HL-60/S4 treated with phorbol 12-myristate 13-acetate at 8.2 ng/mL for 4 days and 3 days (cell line): ENCODE results near the gene NTM.

ENCODE experiments used
- in situ Hi-C: fragments of 300-500 bp; cut with MboI; formaldehyde crosslinking; loops from 2 replicates; pipeline ENCODE4 v1.15.0; 2022; ENCODE audit warnings: low sequenced_read_pairs

NTM gene

DNA sequence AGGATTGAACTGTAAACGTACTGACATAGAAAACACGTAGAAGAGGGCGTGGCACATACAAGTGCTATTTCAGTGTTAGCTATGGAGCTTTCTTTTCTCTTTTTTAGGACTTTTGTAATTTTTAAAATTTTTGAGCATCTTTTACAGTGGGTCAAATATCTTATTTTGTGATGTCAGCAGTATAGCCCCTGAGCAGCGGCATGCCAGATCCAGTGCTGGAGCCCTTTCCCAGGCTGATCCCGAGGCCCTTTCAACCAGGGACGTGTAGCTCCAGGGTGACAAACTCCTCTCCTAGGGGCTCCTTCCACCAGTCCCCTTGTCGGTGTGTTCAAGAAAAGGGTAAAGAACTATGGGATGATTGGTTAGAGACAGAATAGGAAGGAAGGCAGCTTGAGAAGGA, 777.0 kb downstream of the NTM start:
- in situ Hi-C loops = no loop called here

DNA sequence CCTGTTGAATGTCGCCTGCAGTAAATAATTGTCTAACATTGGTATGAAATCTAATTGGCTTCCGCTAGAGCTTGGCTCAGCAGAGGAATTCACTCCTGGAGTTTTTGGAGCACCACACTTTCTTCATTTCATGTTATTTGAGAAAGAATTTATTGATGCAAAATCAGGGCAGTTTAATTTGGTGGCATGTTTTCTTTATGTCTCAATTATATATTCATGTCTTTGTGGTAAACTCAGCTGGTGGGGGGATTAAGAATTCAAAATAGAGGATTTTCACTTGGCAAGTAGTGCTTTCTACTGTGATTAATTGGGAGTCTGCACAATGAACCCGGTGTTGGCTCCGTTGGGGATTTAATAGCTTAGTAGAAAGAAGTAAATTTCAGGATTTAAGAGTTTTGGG, 784.4 kb downstream of the NTM start:
- in situ Hi-C loops = no loop called here

DNA sequence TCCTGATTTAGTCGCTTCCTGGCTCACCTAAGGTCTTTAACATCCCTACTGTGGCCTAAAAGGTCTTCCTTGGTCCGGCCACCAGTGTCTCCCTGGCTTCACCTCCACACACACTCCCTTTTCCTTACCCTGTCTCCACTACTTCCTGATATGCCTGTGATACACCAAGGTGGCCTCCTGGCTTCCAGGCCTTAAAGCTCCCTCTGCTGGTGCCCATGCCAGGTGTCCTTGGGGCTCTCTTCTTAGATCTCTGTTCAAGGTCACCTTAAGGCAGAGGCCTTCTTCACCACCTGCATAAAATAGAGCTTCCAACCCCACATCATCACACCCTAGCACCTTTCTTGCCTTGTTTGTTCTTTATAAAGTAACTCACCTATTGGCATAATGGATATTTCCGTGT, 787.7 kb downstream of the NTM start:
- in situ Hi-C loops = no loop called here

DNA sequence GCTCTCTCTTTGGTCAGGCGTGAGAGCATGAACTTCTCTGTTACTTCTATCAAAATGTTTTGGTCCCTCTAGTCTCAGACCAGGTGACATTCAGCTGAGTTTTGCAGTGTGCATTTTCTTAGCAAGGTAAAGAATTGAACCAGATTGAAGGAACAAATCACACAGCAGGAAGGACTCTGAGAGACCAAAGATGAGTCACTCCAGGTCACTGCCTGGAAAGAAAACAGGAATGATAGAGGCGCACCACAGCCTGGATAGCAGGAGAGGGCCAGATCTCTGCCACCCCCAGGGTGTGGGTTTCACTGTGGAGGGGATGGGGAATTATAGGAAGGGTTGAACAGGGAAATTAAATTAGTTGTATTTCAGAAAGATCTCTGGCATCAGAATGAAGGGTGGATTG, 788.3 kb downstream of the NTM start:
- in situ Hi-C loops = no loop called here

DNA sequence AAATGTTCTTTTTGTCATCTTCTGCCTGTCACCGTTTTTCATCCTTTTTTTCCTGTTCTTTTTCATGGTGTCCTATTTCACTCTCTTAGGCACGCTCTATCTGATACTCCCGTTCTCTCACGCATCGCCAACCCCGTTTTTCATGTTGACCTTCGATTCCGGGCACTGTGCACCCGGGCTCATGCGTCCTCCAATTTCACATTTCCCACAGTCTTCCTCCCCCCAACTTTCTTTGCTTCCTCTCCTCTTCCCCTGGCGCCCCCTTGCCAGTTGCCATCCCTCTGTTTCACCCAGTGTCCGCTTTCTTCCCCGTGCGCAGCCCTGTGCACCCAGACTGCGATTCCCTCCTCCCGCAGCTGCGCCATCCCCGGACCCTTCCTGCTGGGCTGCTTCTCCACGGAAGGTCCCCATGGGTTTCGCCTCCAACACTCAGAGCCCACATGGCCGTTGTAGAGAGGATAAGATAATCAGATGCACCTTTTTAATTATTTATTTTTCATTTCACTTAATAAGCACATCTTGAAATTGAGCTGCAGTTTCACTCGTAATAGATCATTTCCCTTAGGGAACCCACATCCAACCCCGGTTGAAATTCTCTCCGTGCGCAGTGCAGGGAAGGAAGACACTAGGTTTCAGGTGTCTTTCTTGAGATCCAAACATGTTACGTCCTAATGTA, 791.1 kb downstream of the NTM start:
- in situ Hi-C loops = no loop called here

DNA sequence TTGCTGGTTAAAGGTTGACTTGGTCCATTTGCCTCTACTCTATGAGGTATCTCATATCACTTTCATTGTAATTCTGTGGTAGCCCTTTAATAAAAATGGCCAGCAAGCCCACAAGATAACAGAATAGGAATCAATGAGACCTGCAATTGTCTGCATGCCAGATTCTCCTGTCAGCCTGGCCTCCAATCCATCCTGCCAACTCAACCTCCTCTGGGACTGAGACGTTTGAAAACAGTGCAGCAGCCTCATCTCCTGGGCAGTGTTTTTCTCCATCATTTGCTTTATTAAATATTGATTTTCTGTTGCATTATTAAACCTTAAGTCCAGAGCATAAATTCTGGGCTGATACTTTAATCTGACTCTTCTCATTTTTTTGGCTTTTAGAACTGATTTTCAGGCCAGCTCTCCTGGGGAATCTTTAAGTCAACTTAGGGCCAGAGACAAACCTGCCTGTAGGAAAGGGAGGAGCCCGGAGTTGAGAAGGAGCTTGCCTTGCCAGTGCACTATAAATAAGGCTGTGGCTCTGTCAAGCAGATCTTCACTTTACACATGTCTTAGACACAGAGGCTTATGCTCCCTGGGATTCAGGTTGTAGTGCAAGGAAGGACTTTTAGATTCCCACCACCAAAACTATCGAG, 798.0 kb downstream of the NTM start:
- in situ Hi-C loops = no loop called here

DNA sequence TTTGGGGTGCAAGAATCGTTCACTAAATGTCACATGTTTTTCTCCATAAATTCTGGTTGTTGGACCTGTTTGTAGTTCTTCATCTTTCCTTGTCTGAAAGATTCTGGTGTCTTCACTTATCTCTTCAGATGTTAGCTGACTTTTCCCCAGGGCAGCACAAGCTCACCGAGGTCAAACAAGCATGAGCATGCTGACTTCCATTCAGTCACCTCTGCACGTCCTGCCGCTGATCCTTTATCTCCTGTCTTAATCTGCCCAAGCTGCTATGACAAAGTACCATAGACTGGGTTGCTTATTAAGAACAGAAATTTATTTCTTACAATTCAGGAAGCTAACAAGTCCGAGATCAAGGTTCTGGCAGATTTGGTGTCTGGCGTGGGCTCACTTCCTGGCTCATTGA, 800.6 kb downstream of the NTM start:
- in situ Hi-C loops = no loop called here

DNA sequence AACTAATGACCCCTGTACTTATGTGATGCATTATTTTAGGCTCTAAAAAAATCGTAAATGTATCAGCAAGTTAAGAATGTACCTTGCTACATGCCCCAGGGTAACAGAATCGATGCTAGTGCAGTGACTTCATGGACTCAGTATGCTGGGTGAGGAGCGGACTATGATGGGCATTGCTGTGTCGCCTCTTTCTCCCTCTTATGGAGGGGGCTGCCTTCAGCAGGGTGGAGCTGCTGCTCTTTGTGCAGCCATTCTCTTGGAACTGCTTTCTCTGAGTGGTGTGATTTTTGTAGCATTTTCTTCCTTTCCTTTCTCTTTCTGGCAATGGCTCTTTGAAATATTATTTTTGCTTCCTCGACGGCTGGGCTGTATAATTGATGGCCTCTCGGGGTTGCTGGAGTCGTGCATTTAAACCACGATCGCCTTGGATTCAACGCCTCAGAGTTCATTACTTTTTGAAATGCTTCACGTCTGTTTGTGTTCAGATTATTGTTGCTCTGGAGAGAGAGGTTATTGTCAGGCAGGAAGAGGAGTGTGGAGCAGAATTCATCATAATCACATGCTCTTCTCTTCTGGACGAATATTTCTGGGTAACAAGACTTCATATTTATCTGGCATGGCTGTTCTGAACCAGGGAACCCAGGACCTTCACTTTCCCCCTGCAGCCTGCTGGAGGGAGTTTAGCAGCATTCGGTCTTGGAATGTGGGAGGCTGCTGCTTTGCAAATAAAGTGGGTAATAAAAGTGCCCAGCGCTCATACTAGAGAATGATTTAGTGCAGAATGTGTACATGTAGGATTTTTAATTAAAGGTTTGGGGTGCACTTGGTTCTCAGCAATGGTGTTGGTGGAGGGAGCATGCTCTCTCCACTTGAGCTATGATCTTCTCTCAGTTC, 804.2 kb downstream of the NTM start:
- in situ Hi-C loops = no loop called here

DNA sequence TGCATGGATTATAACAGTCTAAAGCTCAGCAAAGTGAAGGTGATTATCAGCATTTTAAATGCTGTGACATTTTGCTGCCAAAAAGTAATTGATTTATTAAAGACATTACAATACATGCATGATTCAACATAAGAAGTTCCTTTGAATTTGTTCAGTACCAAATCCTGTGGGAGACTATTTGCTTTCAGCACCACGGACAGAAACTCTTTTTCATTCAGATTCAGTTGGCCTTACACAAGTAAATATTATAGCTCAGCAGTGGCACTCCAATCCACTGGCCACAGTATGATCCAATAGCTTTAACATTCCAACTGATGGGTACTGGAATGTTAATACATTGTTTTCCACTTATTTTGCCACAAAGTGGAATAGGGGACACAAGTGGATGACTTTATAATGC, 806.7 kb downstream of the NTM start:
- in situ Hi-C loops = no loop called here

DNA sequence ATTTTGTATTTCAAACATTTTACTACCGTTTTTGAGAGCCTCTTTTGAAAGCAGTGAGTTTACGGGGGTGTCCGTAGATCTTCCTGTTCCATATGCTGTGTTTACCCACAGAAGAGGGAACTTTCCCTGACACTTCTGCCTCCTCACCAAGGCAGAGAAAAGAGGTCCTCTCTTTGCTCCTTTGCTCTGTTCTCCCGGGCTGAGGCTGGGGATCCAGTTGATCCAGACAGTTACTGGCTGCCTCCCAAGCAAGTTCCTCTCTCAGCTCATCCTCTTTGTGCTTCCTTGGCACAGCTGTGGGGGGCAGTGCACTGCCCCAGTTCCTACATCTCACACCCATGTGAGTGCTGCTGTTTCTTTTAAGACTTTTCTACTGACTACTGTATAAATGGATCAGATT, 813.7 kb downstream of the NTM start:
- in situ Hi-C loops = no loop called here

DNA sequence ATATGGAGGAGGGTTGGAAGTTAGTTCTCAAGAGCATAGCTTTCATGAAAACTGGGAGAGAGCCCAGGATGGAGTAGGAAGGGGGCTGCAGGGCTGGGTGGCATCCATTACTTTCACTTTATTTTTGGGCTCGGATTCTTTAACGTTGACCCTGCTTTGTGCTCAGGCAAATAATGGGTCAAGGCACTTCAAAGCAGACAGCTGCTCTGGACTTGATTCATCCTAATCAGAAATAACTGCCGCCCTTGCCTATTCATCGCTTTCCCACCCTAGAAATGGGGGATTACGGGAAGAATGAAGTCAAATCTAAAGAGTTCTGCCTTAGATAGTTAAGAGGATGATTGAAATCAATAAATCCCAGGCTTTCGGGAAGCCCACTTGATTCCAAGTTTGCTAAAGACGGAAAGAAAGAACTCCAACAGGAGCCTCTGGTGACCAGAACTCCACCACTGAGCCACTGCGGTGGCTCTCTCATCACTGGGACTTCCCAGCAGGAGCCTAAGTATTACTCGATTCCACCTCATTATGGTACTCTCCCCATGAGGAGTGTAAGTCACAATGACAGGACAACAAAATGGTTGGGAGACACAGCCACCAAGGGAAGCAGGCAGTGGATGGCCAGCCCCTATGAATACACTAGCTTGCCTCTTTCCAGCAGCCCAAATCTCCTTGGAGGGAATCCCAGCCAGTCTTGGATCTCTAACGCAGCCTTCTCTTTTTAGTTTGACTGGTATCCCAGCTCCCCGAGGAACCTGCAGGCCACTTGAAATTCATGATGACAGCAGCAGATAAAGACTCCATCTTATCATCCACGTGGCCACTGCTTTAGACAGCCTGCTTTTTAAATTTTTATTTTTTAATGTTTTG, 815.5 kb downstream of the NTM start:
- in situ Hi-C loops = no loop called here

DNA sequence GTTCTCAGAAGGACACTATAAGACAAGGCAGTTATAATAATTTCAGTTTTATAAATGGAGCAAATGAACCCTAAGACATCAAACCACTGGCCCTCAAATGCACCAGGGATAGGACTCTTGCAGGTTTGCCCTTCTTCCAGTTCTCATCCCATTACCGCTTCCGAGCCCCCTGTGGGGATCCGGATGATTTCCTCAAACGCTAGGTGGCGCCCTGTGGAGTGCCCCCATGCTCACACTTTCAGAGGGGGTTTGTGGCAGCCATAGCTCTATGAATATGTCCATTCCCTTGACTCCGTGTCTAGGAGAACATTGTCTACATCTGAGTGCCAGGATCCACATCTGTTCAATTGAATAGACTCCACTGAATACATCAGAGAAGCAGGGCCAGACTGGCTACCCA, 816.3 kb downstream of the NTM start:
- in situ Hi-C loops = no loop called here

DNA sequence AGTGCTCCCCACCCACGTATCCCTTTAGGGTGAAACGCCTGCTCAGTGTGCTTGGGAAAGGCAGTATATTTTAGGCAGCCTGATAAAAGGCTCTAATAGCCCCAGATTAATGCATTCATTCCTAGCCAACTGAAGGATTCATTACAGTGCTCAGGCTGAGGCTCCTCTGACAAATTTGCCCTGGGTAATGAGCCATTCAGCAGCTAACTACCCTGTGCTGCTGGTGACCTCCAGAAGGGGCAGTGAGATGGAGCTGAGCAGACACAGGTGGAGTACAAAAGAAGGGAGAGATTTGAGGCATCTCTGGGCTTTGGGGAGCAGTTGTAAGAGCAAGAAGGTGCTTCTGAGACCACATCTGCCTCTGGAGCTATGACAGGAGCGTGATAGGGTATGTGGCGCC, 817.0 kb downstream of the NTM start:
- in situ Hi-C loops = no loop called here

DNA sequence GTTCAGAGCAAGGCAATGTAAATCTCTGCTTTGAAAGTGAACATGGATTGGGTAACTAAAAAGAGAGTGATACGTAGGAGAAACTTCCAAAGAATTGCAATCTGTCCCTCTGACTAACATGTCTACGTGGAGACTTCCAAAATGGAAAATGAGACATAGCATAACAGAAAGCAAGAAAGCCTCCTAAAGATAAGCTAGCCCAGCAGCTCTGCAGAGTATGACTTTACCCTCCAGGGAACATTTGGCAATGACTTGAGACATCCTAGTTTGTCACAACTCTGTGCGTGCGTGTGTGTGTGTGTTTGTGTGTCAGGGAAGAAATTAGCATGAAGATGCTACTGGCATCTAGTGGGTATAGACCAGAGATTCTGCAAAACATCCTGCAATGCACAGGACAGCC, 817.4 kb downstream of the NTM start:
- in situ Hi-C loops = no loop called here

DNA sequence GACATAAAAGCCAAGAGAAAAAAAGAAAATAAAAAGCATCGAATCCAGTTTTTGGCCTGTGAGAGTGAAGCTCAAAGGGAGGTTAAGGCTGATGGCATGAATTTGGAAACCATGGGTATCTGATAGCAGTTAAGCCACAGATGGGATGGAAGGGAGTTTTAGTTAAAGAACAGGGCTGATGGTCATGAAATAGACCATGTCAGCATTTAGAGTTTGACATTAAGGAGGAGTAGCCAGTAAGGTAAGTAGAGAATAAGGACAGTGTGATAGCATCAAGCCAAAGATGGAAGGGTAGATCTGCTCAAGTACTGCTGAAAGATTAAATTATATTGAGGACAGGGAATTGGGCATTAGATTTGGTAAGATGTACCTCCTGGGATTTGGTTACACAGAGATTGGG, 826.5 kb downstream of the NTM start:
- in situ Hi-C loops = no loop called here

DNA sequence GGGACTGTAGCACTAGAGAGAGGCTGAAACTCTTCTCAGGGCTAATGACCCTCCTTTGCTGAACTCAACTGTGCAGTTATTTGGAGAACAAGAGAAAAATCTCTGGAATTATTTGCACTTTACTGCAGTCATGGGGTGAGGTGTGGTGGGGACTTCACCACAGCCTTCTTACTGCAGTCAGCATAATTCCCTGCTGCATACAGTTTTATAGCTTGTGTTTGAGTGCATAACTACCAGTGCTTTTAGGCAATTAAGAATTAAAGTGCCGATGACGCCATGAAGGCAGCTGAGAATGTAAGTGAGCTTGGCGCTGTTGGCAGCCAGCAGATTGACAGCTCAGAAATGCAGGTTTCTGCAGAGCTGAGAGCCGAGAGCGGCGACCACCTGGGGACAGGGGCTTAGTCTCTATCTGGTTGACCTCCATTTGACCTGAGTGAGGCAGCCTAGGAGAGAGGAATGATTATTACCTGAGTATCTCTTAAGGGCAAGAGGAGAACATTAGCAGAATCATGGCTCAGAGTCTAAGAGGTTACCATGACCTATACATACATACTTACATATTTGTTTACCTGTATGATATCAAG, 830.0 kb downstream of the NTM start:
- in situ Hi-C loops = no loop called here

DNA sequence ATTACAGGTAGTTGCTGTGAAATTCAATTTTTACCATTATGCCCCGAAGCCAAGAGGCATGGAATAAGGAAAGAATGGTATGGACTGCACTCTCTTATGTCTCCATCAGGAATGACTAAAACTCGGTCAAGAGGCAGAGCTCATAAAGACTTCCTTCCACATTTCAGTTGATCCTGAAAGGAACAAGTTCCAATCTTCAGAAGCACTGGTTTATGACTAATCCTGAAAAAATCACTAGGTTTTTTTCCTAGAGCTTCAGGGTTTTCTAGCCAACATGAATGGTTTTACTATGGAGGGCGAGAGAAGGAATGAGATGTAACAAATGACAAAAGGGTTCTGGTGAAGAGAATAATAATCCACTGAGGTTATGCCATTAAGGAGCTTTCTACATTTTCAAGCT, 832.2 kb downstream of the NTM start:
- in situ Hi-C loops = no loop called here

DNA sequence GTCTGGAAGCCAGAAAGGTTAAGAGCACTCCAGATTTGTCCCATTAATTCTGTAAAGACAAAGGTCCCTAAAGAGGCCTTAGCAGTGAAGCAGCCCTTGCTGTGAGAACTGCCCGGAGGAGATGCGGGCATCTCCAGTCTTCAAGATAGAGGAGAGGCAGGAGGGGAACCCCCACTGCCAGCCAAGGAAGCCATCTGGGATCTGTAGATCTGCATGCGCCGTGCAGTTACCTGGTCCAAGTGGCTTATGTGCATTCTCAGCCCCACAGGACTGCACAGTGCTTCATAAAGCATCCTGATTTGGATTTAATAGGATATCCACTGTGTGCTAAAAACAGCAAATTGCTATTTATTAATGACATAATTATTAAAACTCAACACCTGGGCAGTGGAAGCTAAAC, 834.6 kb downstream of the NTM start:
- in situ Hi-C loops = no loop called here

DNA sequence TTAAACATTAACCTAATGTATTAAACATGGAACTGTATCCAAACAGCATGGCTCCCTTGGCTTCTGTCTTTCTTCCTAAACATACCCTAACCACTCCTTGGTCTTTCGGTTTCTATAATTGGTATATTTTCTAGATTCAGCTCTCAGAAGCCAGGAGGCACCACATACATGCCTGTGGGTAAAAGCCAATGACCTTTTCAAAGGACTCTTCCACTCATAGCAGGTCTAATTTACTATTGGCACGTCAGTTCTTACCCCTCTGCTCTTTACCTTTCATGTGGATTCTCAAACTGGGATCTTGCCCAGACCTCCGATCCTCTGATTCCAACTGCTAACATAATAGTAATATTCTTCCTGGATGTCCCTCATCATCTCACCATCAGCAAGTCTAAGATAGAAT, 835.1 kb downstream of the NTM start:
- in situ Hi-C loops = no loop called here

DNA sequence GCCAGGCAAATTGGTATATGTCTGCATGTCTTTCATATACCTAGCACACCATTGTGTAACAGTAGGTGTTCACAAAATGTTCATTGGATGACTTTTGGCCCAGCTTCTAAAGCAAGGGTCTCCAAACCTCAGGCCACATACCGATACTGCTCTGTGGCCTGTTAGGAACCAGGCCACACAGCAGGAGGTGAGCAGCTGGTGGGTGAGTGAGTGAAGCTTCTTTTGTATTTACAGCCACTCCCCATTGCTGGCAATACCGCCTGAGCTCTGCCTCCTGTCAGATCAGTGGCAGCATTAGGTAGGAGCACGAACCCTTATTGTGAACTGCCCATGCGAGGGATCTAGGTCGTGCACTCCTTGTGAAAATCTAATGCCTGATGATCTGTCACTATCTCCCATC, 836.6 kb downstream of the NTM start:
- in situ Hi-C loops = no loop called here
